Measurements from ENCODE around the gene CLDN18.

Gene CLDN18

GRCh38 chr3:138078901-138079344 is 69.0 kb downstream of the CLDN18 start:
- TF ChIP-seq NFIC (IDR thresholded peaks at IDR 0.05) (no peak), FOXM1 (IDR thresholded peaks at IDR 0.05; ENCODE audit: borderline replicate concordance, low read depth) (no peak), YY1 (IDR thresholded peaks at IDR 0.05; ENCODE audit: low read depth) (no peak), EP300 (IDR thresholded peaks at IDR 0.05; ENCODE audit: borderline replicate concordance) (no peak), EGR1 (IDR thresholded peaks at IDR 0.05) (no peak), REST (IDR thresholded peaks at IDR 0.05; ENCODE audit: low read depth) (no peak), CEBPB (IDR thresholded peaks at IDR 0.05) (no peak), CREB1 (IDR thresholded peaks at IDR 0.05; ENCODE audit: low read depth) (no peak), TAF1 (IDR thresholded peaks at IDR 0.05; ENCODE audit: low read depth) (no peak), RAD21 (IDR thresholded peaks at IDR 0.05; ENCODE audit: low read depth) (no peak), USF1 (IDR thresholded peaks at IDR 0.05) (no peak), TEAD4 (IDR thresholded peaks at IDR 0.05) (no peak), MAX (IDR thresholded peaks at IDR 0.05) (no peak), ZBTB7A (IDR thresholded peaks at IDR 0.05; ENCODE audit: low read depth) (no peak), TCF12 (IDR thresholded peaks at IDR 0.05; ENCODE audit: low read depth) (no peak)

- TF ChIP-seq TCF12 (IDR thresholded peaks at IDR 0.05; ENCODE audit: low read depth) (no peak), REST (IDR thresholded peaks at IDR 0.05; ENCODE audit: low read depth) (no peak), FOXM1 (IDR thresholded peaks at IDR 0.05; ENCODE audit: borderline replicate concordance, low read depth) (no peak), YY1 (IDR thresholded peaks at IDR 0.05; ENCODE audit: low read depth) (no peak), USF1 (IDR thresholded peaks at IDR 0.05) (no peak), TAF1 (IDR thresholded peaks at IDR 0.05; ENCODE audit: low read depth) (no peak), TEAD4 (IDR thresholded peaks at IDR 0.05) (no peak), EP300 (IDR thresholded peaks at IDR 0.05; ENCODE audit: borderline replicate concordance) (no peak), MAX (IDR thresholded peaks at IDR 0.05) (no peak), NFIC (IDR thresholded peaks at IDR 0.05) (no peak), CEBPB (IDR thresholded peaks at IDR 0.05) (no peak), EGR1 (IDR thresholded peaks at IDR 0.05) (no peak), CREB1 (IDR thresholded peaks at IDR 0.05; ENCODE audit: low read depth) (no peak), RAD21 (IDR thresholded peaks at IDR 0.05; ENCODE audit: low read depth) (no peak), ZBTB7A (IDR thresholded peaks at IDR 0.05; ENCODE audit: low read depth) (no peak)
These were observed 69.9 kb downstream of the CLDN18 start for GRCh38 chr3:138079901-138080300.

GRCh38 chr3:138081371-138082084 is 71.6 kb downstream of the CLDN18 start:
- TF ChIP-seq EGR1 (IDR thresholded peaks at IDR 0.05) (no peak), MAX (IDR thresholded peaks at IDR 0.05) (no peak), ZBTB7A (IDR thresholded peaks at IDR 0.05; ENCODE audit: low read depth) (no peak), CREB1 (IDR thresholded peaks at IDR 0.05; ENCODE audit: low read depth) (no peak), REST (IDR thresholded peaks at IDR 0.05; ENCODE audit: low read depth) (no peak), EP300 (IDR thresholded peaks at IDR 0.05; ENCODE audit: borderline replicate concordance) (no peak), NFIC (IDR thresholded peaks at IDR 0.05) (no peak)
